Dendritic cell treated with granulocyte-macrophage colony-stimulating factor and Interleukin-4, amounts not matched to agents 40 ng/mL and 50 ng/mL, for 4 days (primary cell): ENCODE results near the gene GNPTG.

Experiments used
- H3K27ac Mint-ChIP-seq: one replicate; pipeline ENCODE4 v1.8.0; 2022; ENCODE audit warnings: mild to moderate bottlenecking, mixed read lengths
- H3K27me3 Mint-ChIP-seq: one replicate; pipeline ENCODE4 v1.8.0; 2022; ENCODE audit warnings: mild to moderate bottlenecking, mixed read lengths
- H3K36me3 Mint-ChIP-seq: one replicate; pipeline ENCODE4 v1.8.0; 2022; ENCODE audit warnings: low read depth, mixed read lengths
- H3K4me1 Mint-ChIP-seq: one replicate; pipeline ENCODE4 v1.8.0; 2022; ENCODE audit warnings: low read depth, mixed read lengths
- H3K4me3 Mint-ChIP-seq: one replicate; pipeline ENCODE4 v1.8.0; 2022; ENCODE audit warnings: mild to moderate bottlenecking, moderate library complexity, mixed read lengths
- H3K9me3 Mint-ChIP-seq: one replicate; pipeline ENCODE4 v1.8.0; 2022; ENCODE audit warnings: mixed read lengths
- intact Hi-C: fragments of 100-400 bp; cut with micrococcal nuclease; formaldehyde crosslinking; loops from one replicate; pipeline ENCODE4 v1.15.0; 2022

The GNPTG gene

GRCh38 chr16:1383556-1383955 lies 31.8 kb downstream of the GNPTG start:
- Mint-ChIP-seq H3K36me3 (peaks cover 92% of the 10 kb centered on the region), H3K27me3 (no peaks in the 10 kb centered on the region), H3K4me3 (no peak overlapping the region), H3K4me1 (peaks cover 5% of the 10 kb centered on the region), H3K27ac (no peak overlapping the region), H3K9me3 (no peaks in the 10 kb centered on the region)
- intact Hi-C loops = no loop called here

DNA sequence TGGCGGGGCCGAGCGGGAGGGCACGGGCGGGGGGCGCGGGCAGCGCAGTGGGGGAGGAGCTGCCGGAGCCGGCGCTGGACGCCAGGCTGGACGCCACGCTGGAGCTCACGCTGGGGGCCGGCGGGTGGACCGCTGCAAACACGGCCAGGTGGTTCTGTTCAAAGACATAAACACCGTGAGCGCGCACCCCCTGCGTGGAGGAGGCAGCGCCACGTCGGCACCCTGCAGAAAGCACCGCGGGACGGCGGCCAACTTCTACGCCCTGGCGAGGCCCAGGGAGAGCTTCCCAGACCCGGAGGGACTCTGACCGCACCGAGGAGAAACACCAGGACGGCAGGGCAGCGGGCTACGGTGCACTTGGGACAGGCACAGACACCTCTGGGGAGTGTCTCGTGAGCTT lies 33.5 kb downstream of the GNPTG start:
- Mint-ChIP-seq H3K27ac (no peak overlapping the region), H3K36me3 (peaks cover 100% of the 10 kb centered on the region), H3K9me3 (no peaks in the 10 kb centered on the region), H3K27me3 (no peaks in the 10 kb centered on the region), H3K4me1 (no peaks in the 10 kb centered on the region), H3K4me3 (no peak overlapping the region)
- intact Hi-C loops = no loop called here

GRCh38 chr16:1387331-1387730 lies 35.6 kb downstream of the GNPTG start:
- Mint-ChIP-seq H3K27ac (no peak overlapping the region), H3K36me3 (peaks cover 100% of the 10 kb centered on the region), H3K9me3 (no peaks in the 10 kb centered on the region), H3K4me3 (no peak overlapping the region), H3K4me1 (no peaks in the 10 kb centered on the region), H3K27me3 (no peaks in the 10 kb centered on the region)
- intact Hi-C loops = no loop called here

GRCh38 chr16:1389762-1390161 lies 38.0 kb downstream of the GNPTG start:
- Mint-ChIP-seq H3K4me3 (no peak overlapping the region), H3K4me1 (no peaks in the 10 kb centered on the region), H3K36me3 (peaks cover 100% of the 10 kb centered on the region), H3K9me3 (no peaks in the 10 kb centered on the region), H3K27me3 (no peaks in the 10 kb centered on the region), H3K27ac (no peak overlapping the region)
- intact Hi-C loops = no loop called here

DNA sequence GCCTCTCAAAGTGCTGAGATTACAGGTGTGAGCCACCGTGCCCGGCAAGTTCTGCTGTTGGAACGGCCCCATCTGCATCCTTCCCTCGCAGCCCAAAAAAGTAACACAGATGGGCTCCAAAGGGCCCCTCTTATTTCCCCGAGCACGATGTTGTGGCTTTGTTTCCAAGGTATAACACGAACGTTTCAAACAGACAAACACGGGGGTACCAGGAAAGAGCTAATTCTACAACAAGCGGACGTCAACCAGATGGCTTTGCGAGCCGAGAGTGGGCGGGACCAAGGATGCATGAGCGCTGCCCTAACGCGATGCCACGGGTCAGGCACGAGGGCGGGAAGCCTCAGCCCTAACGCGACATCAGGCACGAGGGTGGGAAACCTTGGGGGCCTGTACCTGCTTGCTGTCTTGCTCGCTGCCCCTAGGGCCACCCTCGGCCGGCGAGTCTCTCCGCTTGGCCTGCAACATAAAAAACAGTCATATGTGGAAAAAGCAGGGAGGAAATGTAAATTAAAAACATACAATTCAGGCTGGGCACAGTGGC lies 38.6 kb downstream of the GNPTG start:
- H3K27me3 Mint-ChIP-seq = no peaks in the 10 kb centered on the region
- H3K4me3 Mint-ChIP-seq = no peak overlapping the region
- H3K4me1 Mint-ChIP-seq = no peaks in the 10 kb centered on the region
- no peak overlapping the region for H3K27ac Mint-ChIP-seq
- H3K9me3 Mint-ChIP-seq = no peaks in the 10 kb centered on the region
- H3K36me3 Mint-ChIP-seq = peaks cover 100% of the 10 kb centered on the region
- intact Hi-C loops = no loop called here

DNA sequence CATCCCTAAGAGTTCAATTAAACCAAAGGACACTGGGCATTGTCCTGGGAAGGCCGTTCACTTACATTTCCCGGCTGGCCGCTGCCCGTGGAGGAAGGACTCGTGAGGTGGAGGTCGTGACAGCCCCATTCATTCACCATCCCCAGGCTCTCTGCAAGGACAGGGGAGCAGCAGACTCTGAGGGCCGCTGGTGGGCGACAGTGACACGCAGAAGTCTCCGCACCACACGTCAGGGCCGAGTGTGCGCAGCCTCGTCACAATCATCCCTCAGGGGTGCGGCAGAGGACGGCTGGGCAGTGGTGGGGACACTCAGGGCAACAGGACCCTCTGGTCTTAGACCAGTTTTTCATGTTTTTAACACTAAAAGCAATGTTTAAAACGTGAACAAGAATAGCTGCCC lies 41.1 kb downstream of the GNPTG start:
- H3K4me1 Mint-ChIP-seq = no peaks in the 10 kb centered on the region
- no peak overlapping the region for H3K4me3 Mint-ChIP-seq
- peaks cover 96% of the 10 kb centered on the region for H3K36me3 Mint-ChIP-seq
- H3K9me3 Mint-ChIP-seq = no peaks in the 10 kb centered on the region
- H3K27me3 Mint-ChIP-seq = no peaks in the 10 kb centered on the region
- H3K27ac Mint-ChIP-seq = no peak overlapping the region
- intact Hi-C loops = no loop called here

GRCh38 chr16:1393613-1394176 lies 42.0 kb downstream of the GNPTG start:
- no peak overlapping the region for H3K4me3 Mint-ChIP-seq
- peaks cover 96% of the 10 kb centered on the region for H3K36me3 Mint-ChIP-seq
- H3K27ac Mint-ChIP-seq = no peak overlapping the region
- no peaks in the 10 kb centered on the region for H3K4me1 Mint-ChIP-seq
- H3K27me3 Mint-ChIP-seq = no peaks in the 10 kb centered on the region
- intact Hi-C loops = no loop called here
- H3K9me3 Mint-ChIP-seq = no peaks in the 10 kb centered on the region

- no peak overlapping the region for H3K4me3 Mint-ChIP-seq
- H3K36me3 Mint-ChIP-seq = peaks cover 96% of the 10 kb centered on the region
- intact Hi-C loops = no loop called here
Observed at GRCh38 chr16:1394367-1394951, 42.7 kb downstream of the GNPTG start.

GRCh38 chr16:1395444-1396031 lies 43.8 kb downstream of the GNPTG start:
- Mint-ChIP-seq H3K36me3 (peaks cover 96% of the 10 kb centered on the region), H3K27ac (no peak overlapping the region), H3K27me3 (no peaks in the 10 kb centered on the region), H3K9me3 (no peaks in the 10 kb centered on the region), H3K4me1 (no peaks in the 10 kb centered on the region), H3K4me3 (no peak overlapping the region)
- intact Hi-C loops = no loop called here

More at GRCh38 chr16:1394367-1394951, 42.7 kb downstream of the GNPTG start:
- Mint-ChIP-seq H3K27ac (no peak overlapping the region), H3K27me3 (no peaks in the 10 kb centered on the region), H3K4me1 (no peaks in the 10 kb centered on the region), H3K9me3 (no peaks in the 10 kb centered on the region)

DNA sequence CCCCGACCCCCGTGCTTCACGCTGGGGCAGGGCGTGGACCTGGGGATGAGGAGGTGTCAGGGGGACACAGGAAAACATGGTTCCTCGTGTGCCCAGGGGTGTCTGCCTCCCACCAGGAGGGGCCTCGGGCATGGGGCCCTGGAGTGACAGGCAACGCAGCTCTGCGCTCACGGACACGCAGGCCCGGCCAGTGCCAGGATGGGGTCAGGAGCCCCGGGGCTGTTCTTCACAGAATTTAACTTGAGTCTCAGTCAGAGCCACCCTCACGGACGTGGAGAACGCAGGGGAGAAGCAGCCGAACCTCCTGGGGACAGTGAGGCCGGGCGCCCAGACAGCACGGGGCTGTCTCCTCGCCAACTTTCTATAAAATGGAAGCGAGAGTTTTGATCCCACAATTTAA lies 46.0 kb downstream of the GNPTG start:
- no peaks in the 10 kb centered on the region for H3K27me3 Mint-ChIP-seq
- peaks cover 96% of the 10 kb centered on the region for H3K36me3 Mint-ChIP-seq
- H3K9me3 Mint-ChIP-seq = no peaks in the 10 kb centered on the region
- no peaks in the 10 kb centered on the region for H3K4me1 Mint-ChIP-seq
- H3K27ac Mint-ChIP-seq = no peak overlapping the region
- intact Hi-C loops = no loop called here
- H3K4me3 Mint-ChIP-seq = no peak overlapping the region

DNA sequence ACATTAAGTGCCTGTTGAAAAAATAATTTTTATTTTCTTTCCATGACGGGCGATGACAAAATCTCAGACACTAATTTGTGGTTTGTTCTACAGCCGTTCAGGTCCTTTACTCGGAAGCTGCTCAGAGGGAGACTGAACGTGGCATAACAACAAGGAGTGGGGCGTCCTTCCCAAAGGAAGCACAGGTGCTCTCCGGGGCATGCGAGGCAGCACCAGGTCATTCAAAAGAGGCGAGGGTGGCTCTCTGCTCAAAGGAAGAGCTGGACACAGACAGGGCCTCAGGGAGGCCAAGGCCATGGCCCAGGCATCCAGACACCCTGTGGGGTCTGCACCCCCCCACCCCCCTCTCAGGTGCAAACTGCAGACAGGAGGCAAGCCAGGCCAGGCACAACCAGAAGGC lies 46.6 kb downstream of the GNPTG start:
- Mint-ChIP-seq H3K27ac (no peak overlapping the region), H3K36me3 (peaks cover 96% of the 10 kb centered on the region), H3K4me3 (no peak overlapping the region), H3K4me1 (no peaks in the 10 kb centered on the region), H3K9me3 (no peaks in the 10 kb centered on the region), H3K27me3 (no peaks in the 10 kb centered on the region)
- intact Hi-C loops = no loop called here

DNA sequence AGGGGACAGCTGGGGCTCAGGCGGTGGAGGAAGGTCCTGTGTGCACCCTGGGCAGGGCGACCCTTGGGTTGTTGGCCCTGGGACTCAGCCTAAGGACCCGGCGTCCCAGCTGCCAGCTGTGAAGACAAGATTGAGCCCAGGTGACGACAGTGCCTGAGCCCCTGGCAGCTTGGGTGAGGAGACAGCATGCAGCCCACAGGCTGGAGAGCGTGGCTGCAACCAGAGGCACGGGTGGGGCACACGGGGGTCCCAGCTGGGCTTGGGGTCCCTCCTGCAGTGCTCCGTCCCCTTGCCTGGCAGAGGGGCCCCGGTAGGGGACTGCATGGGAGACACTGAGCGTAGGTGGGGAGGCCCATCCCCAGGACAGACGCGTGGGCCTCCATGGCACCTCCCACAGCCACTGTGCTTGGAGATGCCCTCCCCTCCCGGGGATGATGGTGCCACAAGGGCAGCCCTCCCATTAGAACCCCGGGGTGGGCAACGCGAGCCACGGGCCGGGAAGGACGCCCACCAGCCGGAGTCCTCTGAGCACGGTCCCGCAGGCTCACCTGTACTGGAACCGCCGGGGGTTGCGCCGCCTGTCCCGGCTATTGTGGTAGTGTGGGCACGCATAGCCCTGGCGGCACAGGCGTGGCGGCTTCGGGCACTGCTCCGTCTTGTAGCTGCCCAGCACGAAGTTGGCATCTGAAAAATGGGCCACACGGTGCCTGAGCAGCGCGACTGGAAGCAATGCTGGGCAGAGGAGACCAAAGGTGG lies 47.3 kb downstream of the GNPTG start:
- Mint-ChIP-seq H3K27ac (no peak overlapping the region), H3K4me1 (no peaks in the 10 kb centered on the region), H3K4me3 (no peak overlapping the region), H3K27me3 (no peaks in the 10 kb centered on the region), H3K36me3 (peaks cover 96% of the 10 kb centered on the region), H3K9me3 (no peaks in the 10 kb centered on the region)
- intact Hi-C loops = no loop called here

DNA sequence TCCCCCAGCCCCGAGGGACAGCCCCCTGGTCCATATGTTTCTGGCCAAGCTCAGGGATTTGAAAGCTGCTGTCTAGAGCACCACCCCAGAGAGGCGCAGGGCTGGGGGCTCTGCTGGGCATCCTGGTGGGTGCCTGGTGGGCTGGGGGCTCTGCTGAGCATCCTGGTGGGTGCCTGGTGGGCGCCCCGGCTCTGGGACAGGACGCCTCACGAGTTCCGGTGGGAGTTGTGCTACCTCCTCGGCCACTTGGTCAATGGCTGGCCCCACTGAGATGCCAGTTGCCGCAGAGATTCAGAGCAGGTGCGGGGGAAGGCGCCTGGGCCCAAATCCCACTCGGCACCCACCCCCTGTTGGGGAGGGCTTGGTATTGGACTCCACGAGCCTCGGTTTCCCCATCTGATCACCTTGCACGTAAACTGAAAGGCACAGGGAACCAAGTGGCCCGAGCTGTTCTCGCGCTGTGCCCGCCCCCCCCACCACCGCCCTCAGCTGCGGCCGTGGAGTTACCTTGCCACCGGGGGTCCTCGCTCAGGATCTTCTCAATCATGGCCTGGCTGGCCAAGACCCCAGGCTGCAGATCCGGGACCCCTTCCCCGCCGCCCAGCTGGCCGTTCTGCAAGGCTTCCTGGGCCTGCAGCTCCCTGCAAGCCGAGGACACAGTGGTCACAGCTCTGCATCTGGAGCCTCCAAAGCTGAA lies 49.5 kb downstream of the GNPTG start:
- no peak overlapping the region for H3K27ac Mint-ChIP-seq
- no peaks in the 10 kb centered on the region for H3K4me1 Mint-ChIP-seq
- H3K4me3 Mint-ChIP-seq = no peak overlapping the region
- intact Hi-C loops = loop anchor here (10.0 kb wide), 1 partner anchor 86 kb away; no protein-coding TSS in a partner anchor
- H3K9me3 Mint-ChIP-seq = no peaks in the 10 kb centered on the region
- H3K27me3 Mint-ChIP-seq = no peaks in the 10 kb centered on the region
- peaks cover 96% of the 10 kb centered on the region for H3K36me3 Mint-ChIP-seq

DNA sequence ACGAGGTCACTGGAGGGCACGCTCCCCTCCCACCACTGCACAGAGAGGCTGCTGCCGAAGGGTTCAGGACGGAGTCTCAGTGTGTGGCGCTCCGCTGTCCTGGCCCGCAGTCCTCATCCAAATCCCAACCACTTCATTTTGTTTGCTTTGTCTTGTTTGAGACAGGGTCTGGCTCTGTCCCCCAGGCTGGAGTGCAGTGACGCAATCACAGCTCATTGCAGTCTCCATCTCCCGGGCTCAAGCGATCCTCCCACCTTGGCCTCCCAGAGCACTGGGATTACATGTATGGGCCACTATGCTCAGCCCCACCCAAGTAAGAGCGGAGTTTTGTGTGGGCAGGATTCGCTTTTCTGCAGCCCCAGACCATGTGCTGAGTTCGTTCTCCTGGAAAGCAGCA lies 50.0 kb downstream of the GNPTG start:
- H3K4me3 Mint-ChIP-seq = no peak overlapping the region
- H3K4me1 Mint-ChIP-seq = no peaks in the 10 kb centered on the region
- intact Hi-C loops = loop anchor here (10.0 kb wide), 1 partner anchor 87 kb away; no protein-coding TSS in a partner anchor
- H3K9me3 Mint-ChIP-seq = no peaks in the 10 kb centered on the region
- H3K36me3 Mint-ChIP-seq = peaks cover 96% of the 10 kb centered on the region
- no peak overlapping the region for H3K27ac Mint-ChIP-seq
- no peaks in the 10 kb centered on the region for H3K27me3 Mint-ChIP-seq
